Type B pancreatic cell (in vitro differentiated cells): Measurements from ENCODE around the gene NIM1K. TPM values are rescaled to one million over a fixed set of nuclear protein-coding genes. Genes with fewer than 3 reads are reported as not detected.

Experiments used
- DNase-seq: peaks from one replicate; pipeline ENCODE4 v3.0.0; 2021; ENCODE audit warnings: mixed read lengths; ENCODE audit not compliant: unreplicated experiment; ENCODE audit errors: extremely low spot score
- H3K27ac Mint-ChIP-seq: 2 replicates; pipeline ENCODE4 v1.8.0; 2021; ENCODE audit warnings: mild to moderate bottlenecking, mixed read lengths
- H3K27me3 Mint-ChIP-seq: 2 replicates; pipeline ENCODE4 v1.8.0; 2021; ENCODE audit warnings: mixed read lengths
- H3K36me3 Mint-ChIP-seq: 2 replicates; pipeline ENCODE4 v1.8.0; 2021; ENCODE audit warnings: mixed read lengths
- H3K4me1 Mint-ChIP-seq: one replicate; pipeline ENCODE4 v1.8.0; 2021; ENCODE audit warnings: mixed read lengths; ENCODE audit not compliant: unreplicated experiment
- H3K4me3 Mint-ChIP-seq: 2 replicates; pipeline ENCODE4 v1.8.0; 2021; ENCODE audit warnings: mild to moderate bottlenecking, mixed read lengths
- H3K9me3 Mint-ChIP-seq: 2 replicates; pipeline ENCODE4 v1.8.0; 2021; ENCODE audit warnings: mixed read lengths
- total RNA-seq: library from RNA; stranded (reverse); gene quantifications from 2 replicates; pipeline ENCODE4 v1.2.1, GENCODE V29; 2021; ENCODE audit warnings: low replicate concordance
- TF ChIP-seq, protein P1 (sequence below): fragments of 200-600 bp; sonication (generic); conservative IDR thresholded peaks from 2 replicates; pipeline ENCODE4 v1.5.0; 2021; ENCODE audit warnings: antibody characterized with exemption, mild to moderate bottlenecking

Gene NIM1K
- total RNA-seq, 1 donor from 2014 or later: 0.43 TPM

GRCh38 chr5:43274435-43275114 lies 82.5 kb downstream of the NIM1K start:
- Mint-ChIP-seq H3K27me3 (peaks cover 17% of the 10 kb centered on the region), H3K36me3 (no peaks in the 10 kb centered on the region), H3K4me1 (no peaks in the 10 kb centered on the region), H3K27ac (no peak overlapping the region), H3K9me3 (no peaks in the 10 kb centered on the region), H3K4me3 (no peak overlapping the region)
- TF ChIP-seq, protein P1, sequence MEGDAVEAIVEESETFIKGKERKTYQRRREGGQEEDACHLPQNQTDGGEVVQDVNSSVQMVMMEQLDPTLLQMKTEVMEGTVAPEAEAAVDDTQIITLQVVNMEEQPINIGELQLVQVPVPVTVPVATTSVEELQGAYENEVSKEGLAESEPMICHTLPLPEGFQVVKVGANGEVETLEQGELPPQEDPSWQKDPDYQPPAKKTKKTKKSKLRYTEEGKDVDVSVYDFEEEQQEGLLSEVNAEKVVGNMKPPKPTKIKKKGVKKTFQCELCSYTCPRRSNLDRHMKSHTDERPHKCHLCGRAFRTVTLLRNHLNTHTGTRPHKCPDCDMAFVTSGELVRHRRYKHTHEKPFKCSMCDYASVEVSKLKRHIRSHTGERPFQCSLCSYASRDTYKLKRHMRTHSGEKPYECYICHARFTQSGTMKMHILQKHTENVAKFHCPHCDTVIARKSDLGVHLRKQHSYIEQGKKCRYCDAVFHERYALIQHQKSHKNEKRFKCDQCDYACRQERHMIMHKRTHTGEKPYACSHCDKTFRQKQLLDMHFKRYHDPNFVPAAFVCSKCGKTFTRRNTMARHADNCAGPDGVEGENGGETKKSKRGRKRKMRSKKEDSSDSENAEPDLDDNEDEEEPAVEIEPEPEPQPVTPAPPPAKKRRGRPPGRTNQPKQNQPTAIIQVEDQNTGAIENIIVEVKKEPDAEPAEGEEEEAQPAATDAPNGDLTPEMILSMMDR: no peak
- no peak for DNase-seq

DNA sequence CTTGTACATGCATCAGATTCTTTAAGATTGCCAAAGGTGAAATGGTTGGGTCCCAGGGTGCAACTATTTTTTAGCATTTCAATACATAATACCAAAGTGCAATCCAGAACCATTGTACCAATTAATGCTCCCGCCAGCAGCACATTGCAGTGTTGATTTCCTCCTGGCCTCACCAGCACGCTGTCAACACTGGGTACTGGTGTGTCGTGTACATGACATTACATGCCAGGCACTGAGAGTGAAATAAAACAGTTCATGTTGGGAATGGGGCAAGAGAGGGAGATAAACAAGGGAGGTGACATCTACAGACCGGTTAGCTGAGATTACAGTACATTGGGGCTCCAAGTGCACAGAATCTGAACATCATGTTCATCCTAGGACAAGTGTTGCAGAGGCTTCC lies 83.4 kb downstream of the NIM1K start:
- Mint-ChIP-seq H3K27me3 (peaks cover 17% of the 10 kb centered on the region), H3K36me3 (no peaks in the 10 kb centered on the region), H3K4me1 (no peaks in the 10 kb centered on the region), H3K4me3 (no peak overlapping the region), H3K9me3 (no peaks in the 10 kb centered on the region), H3K27ac (no peak overlapping the region)
- TF ChIP-seq, protein P1: no peak
- no peak for DNase-seq

DNA sequence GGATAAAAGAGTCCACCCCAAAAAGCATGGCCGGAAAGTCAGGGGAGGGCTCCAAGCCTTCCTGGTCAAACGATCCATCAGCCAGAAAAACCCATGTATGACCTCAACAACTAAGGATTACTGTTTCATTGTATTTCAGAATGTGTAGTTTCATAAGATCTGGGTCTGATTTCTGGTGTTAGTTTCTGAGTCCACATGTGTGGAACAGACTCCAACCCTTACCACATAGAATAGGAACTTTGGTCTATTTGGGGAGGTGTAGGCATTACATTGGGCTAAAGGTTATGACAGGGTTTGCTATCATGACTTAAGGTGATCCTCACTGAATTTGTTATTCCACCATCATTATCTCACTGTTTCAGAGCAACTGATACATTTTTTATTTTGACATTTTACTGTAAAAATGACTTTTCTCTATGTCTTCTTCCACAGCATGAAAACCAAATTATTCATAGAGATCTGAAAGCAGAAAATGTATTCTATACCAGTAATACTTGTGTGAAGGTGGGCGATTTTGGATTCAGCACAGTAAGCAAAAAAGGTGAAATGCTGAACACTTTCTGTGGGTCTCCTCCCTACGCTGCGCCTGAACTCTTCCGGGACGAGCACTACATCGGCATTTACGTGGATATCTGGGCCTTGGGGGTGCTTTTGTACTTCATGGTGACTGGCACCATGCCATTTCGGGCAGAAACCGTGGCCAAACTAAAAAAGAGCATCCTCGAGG lies 87.7 kb downstream of the NIM1K start:
- Mint-ChIP-seq H3K36me3 (no peaks in the 10 kb centered on the region), H3K9me3 (no peaks in the 10 kb centered on the region), H3K27ac (no peak overlapping the region), H3K4me3 (no peak overlapping the region), H3K27me3 (peaks cover 14% of the 10 kb centered on the region), H3K4me1 (no peaks in the 10 kb centered on the region)
- TF ChIP-seq, protein P1: no peak
- no peak for DNase-seq

- H3K4me1 Mint-ChIP-seq: no peaks in the 10 kb centered on the region
- TF ChIP-seq, protein P1: no peak
- H3K9me3 Mint-ChIP-seq: no peaks in the 10 kb centered on the region
- no peak for DNase-seq
- no peak overlapping the region for H3K27ac Mint-ChIP-seq
- H3K4me3 Mint-ChIP-seq: no peak overlapping the region
- peaks cover 8% of the 10 kb centered on the region for H3K36me3 Mint-ChIP-seq
- peaks cover 9% of the 10 kb centered on the region for H3K27me3 Mint-ChIP-seq
These were observed 90.0 kb downstream of the NIM1K start for GRCh38 chr5:43281840-43282658.

- H3K4me3 Mint-ChIP-seq: no peak overlapping the region
- H3K27ac Mint-ChIP-seq: no peak overlapping the region
- H3K9me3 Mint-ChIP-seq: no peaks in the 10 kb centered on the region
- H3K27me3 Mint-ChIP-seq: no peaks in the 10 kb centered on the region
- TF ChIP-seq, protein P1: no peak
- no peak for DNase-seq
- no peaks in the 10 kb centered on the region for H3K4me1 Mint-ChIP-seq
- peaks cover 22% of the 10 kb centered on the region for H3K36me3 Mint-ChIP-seq
These were observed 94.6 kb downstream of the NIM1K start for GRCh38 chr5:43286623-43287022.
